CD14-positive monocyte (primary cell): ENCODE data around the gene CGNL1. TPM values are rescaled to one million over a fixed set of nuclear protein-coding genes. Genes with fewer than 3 reads are reported as not detected.

Source experiments
- DNase-seq, 3 donors: peaks; one replicate each; pipeline ENCODE4 v3.0.0-alpha.2; 2011 to 2022
- H2AFZ ChIP-seq: 2 replicates; pipeline ENCODE4 v1.6.0; 2012; ENCODE audit warnings: mild to moderate bottlenecking, low read depth, low read length, inconsistent platforms; ENCODE audit not compliant: insufficient read depth, poor library complexity, severe bottlenecking
- H3K27ac ChIP-seq, 2 donors: 1 replicate in 1 of 2; 2 replicates in 1 of 2; pipeline ENCODE4 v1.5.1; 2012 to 2013; ENCODE audit warnings: low read length in 2 of 2, control low read depth in 1 of 2, inconsistent platforms in 1 of 2, low read depth in 1 of 2, mild to moderate bottlenecking in 1 of 2
- H3K27me3 ChIP-seq, 2 donors: one replicate each; pipeline versions ENCODE4 v1.6.0 to v1.6.1; 2011 to 2013; ENCODE audit warnings: low read length in 2 of 2; ENCODE audit not compliant: control insufficient read depth in 2 of 2, insufficient read depth in 2 of 2
- H3K36me3 ChIP-seq, 2 donors: replicated peaks in 1 of 2; 1 replicate in 1 of 2; 2 replicates in 1 of 2; pipeline versions ENCODE4 v1.5.1 to v1.6.1; 2012 to 2013; ENCODE audit warnings: low read length in 2 of 2, control low read depth in 1 of 2, inconsistent platforms in 1 of 2, mild to moderate bottlenecking in 1 of 2; ENCODE audit not compliant: insufficient read depth in 2 of 2, control insufficient read depth in 1 of 2
- H3K4me1 ChIP-seq, 2 donors: 1 replicate in 1 of 2; 2 replicates in 1 of 2; pipeline versions ENCODE4 v1.5.1 to v1.6.1; 2012 to 2013; ENCODE audit warnings: low read length in 2 of 2, control low read depth in 1 of 2, inconsistent platforms in 1 of 2, mild to moderate bottlenecking in 1 of 2, moderate library complexity in 1 of 2; ENCODE audit not compliant: insufficient read depth in 2 of 2, control insufficient read depth in 1 of 2
- H3K4me2 ChIP-seq: replicated peaks from 2 replicates; pipeline ENCODE3; 2012; ENCODE audit warnings: low read length, moderate library complexity, mild to moderate bottlenecking; ENCODE audit not compliant: poor library complexity, severe bottlenecking; ENCODE audit errors: extremely low read depth
- H3K4me3 ChIP-seq, 3 experiments: fragments of 200-600 bp in 1 of 3; sonication (generic) in 1 of 3; replicated peaks in 1 of 3; 1 replicate in 2 of 3; 2 replicates in 1 of 3; pipeline ENCODE4 v1.5.1; 2011 to 2013; ENCODE audit warnings: low read length in 3 of 3, mild to moderate bottlenecking in 3 of 3, control low read depth in 2 of 3, low read depth in 2 of 3, inconsistent platforms in 1 of 3, moderate library complexity in 1 of 3
- H3K79me2 ChIP-seq: 2 replicates; pipeline ENCODE4 v1.6.0; 2012; ENCODE audit warnings: mild to moderate bottlenecking, control low read depth, inconsistent platforms, low read length, moderate library complexity; ENCODE audit not compliant: insufficient read depth
- H3K9ac ChIP-seq: 2 replicates; pipeline ENCODE4 v1.6.0; 2017; ENCODE audit warnings: low read length, mild to moderate bottlenecking; ENCODE audit not compliant: insufficient read depth, poor library complexity, severe bottlenecking
- H3K9me3 ChIP-seq, 2 donors: replicated peaks in 1 of 2; 1 replicate in 1 of 2; 2 replicates in 1 of 2; pipeline versions ENCODE4 v1.5.1 to v1.6.1; 2012 to 2013; ENCODE audit warnings: low read length in 2 of 2, control low read depth in 1 of 2; ENCODE audit not compliant: control insufficient read depth in 1 of 2, insufficient read depth in 1 of 2
- H4K20me1 ChIP-seq: 2 replicates; pipeline ENCODE4 v1.6.0; 2012; ENCODE audit warnings: mild to moderate bottlenecking, low read length, control low read depth, moderate library complexity; ENCODE audit not compliant: insufficient read depth
- H3K27ac Mint-ChIP-seq, 7 donors: one replicate each; pipeline ENCODE4 v1.8.0; 2020; ENCODE audit warnings: mild to moderate bottlenecking in 7 of 7, mixed read lengths in 7 of 7, moderate library complexity in 6 of 7, inconsistent platforms in 2 of 7
- H3K27me3 Mint-ChIP-seq, 3 donors: one replicate each; pipeline ENCODE4 v1.8.0; 2021 to 2022; ENCODE audit warnings: low read depth in 3 of 3, mild to moderate bottlenecking in 3 of 3, mixed read lengths in 3 of 3, moderate library complexity in 3 of 3, inconsistent platforms in 1 of 3
- H3K36me3 Mint-ChIP-seq, 2 donors: one replicate each; pipeline ENCODE4 v1.8.0; 2020; ENCODE audit warnings: mixed read lengths in 2 of 2, inconsistent platforms in 1 of 2, mild to moderate bottlenecking in 1 of 2
- H3K4me1 Mint-ChIP-seq: one replicate; pipeline ENCODE4 v1.8.0; 2020; ENCODE audit warnings: mild to moderate bottlenecking, mixed read lengths
- H3K4me3 Mint-ChIP-seq, 2 donors: one replicate each; pipeline ENCODE4 v1.8.0; 2020; ENCODE audit warnings: mild to moderate bottlenecking in 2 of 2, mixed read lengths in 2 of 2, moderate library complexity in 1 of 2
- H3K9me3 Mint-ChIP-seq, 7 donors: one replicate each; pipeline ENCODE4 v1.8.0; 2020 to 2022; ENCODE audit warnings: mixed read lengths in 7 of 7, mild to moderate bottlenecking in 6 of 7, moderate library complexity in 6 of 7, inconsistent platforms in 2 of 7
- CTCF ChIP-seq: fragments of 200-600 bp; IDR thresholded peaks from one replicate; pipeline ENCODE4 v1.8.0; 2022; ENCODE audit warnings: antibody characterized with exemption, mild to moderate bottlenecking
- WGBS: methylation state at CpG from one replicate; pipeline ENCODE4 v1.1.5; 2013; ENCODE audit warnings: missing lambda C conversion rate; ENCODE audit not compliant: insufficient coverage; 5-methylcytosine and 5-hydroxymethylcytosine counted together
- intact Hi-C, 2 donors: fragments of 100-400 bp; cut with micrococcal nuclease; formaldehyde crosslinking; loops; one replicate each; pipeline versions ENCODE4 v1.15.0 to v1.15.1; 2023
- polyA plus RNA-seq, 3 donors: library from polyadenylated mRNA; depleted of rRNA in 1 of 3; unstranded in 2 of 3; stranded (reverse) in 1 of 3; fragments of 300-500 nt in 2 of 3; fragments of >200 nt in 1 of 3; fragmentation: Illumina TruSeq in 2 of 3; gene quantifications; 1 replicate in 2 of 3; 2 replicates in 1 of 3; pipeline ENCODE4 v1.2.3, GENCODE V29; 2012 to 2021

Gene CGNL1
- polyA plus RNA-seq, 3 donors: not detected

DNA sequence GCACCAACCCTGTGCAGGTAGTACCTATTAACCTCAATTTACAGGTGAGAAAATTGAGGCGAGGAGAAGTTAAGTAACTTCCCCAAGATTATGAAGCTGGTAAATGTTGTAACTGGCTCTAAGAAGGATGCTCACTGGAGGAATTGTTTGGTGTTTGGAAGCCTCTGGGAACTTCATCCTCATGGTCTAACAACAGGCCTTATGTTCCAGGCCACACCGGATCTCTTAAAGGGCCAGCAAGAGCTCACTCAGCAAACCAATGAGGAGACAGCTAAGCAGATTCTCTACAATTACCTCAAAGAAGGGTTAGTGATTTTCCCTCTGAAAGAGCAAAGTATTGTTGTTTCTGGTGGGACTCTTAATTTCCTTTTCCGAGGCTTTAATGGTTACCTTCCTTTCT lies 63.9 kb downstream of the CGNL1 start:
- no CpG with 5 or more reads among the region's 3 CpGs for WGBS
- Histone ChIP-seq H3K27me3 (no peaks in the 10 kb centered on the region), H2AFZ (no peak overlapping the region), H3K36me3 (no peaks in the 10 kb centered on the region), H3K9me3 (no peaks in the 10 kb centered on the region), H3K4me2 (no peak overlapping the region), H3K9ac (no peak overlapping the region), H3K27ac (no peak overlapping the region), H3K4me1 (peaks cover 3 to 5% of the 10 kb centered on the region in 2 donors), H4K20me1 (no peaks in the 10 kb centered on the region), H3K4me3 (no peak overlapping the region), H3K79me2 (no peaks in the 10 kb centered on the region)
- intact Hi-C loops: no loop called here
- TF ChIP-seq CTCF: no peak
- no peak overlapping the region for H3K27ac Mint-ChIP-seq
- DNase-seq: no peak
- peaks cover 10% of the 10 kb centered on the region for H3K4me1 Mint-ChIP-seq
- H3K36me3 Mint-ChIP-seq: no peaks in the 10 kb centered on the region
- no peaks in the 10 kb centered on the region for H3K9me3 Mint-ChIP-seq
- H3K27me3 Mint-ChIP-seq: peaks cover 0 to 3% (median 1%) of the 10 kb centered on the region in 3 donors
- no peak overlapping the region for H3K4me3 Mint-ChIP-seq

DNA sequence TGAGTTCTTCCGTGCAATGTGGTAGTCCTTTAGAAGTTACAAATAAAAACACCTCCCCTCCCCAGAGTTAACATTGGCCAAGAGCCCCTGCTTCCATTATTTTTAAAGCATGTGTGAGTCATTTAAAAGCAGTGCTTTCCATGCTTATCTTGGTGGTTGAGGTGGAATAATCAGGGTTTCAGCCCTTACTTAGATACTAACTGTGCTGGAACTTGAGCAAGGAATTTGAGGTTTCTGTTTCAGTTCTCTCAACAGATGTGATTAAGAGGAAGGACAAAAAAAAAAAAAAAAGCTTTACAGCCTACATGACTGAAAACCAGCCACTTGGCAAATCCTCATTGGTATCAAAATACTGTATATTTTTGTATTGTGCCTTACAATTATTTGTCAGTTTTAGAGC lies 64.5 kb downstream of the CGNL1 start:
- no CpG with 5 or more reads among the region's 1 CpG for WGBS
- DNase-seq: no peak
- H3K27me3 ChIP-seq: no peaks in the 10 kb centered on the region

More for the DNA sequence above, 64.5 kb downstream of the CGNL1 start:
- H3K36me3 Mint-ChIP-seq: no peaks in the 10 kb centered on the region
- no peaks in the 10 kb centered on the region for H4K20me1 ChIP-seq
- H3K9ac ChIP-seq: no peak overlapping the region
- peaks cover 3 to 5% of the 10 kb centered on the region in 2 donors for H3K4me1 ChIP-seq
- H3K79me2 ChIP-seq: no peaks in the 10 kb centered on the region
- H3K4me1 Mint-ChIP-seq: peaks cover 10% of the 10 kb centered on the region
- H2AFZ ChIP-seq: no peak overlapping the region
- H3K36me3 ChIP-seq: no peaks in the 10 kb centered on the region
- no peak for TF ChIP-seq CTCF
- no peak overlapping the region for H3K27ac Mint-ChIP-seq
- no peak overlapping the region for H3K27ac ChIP-seq
- intact Hi-C loops: no loop called here
- no peaks in the 10 kb centered on the region for H3K9me3 Mint-ChIP-seq
- H3K9me3 ChIP-seq: no peaks in the 10 kb centered on the region
- H3K4me2 ChIP-seq: no peak overlapping the region
- no peak overlapping the region for H3K4me3 Mint-ChIP-seq
- H3K27me3 Mint-ChIP-seq: peaks cover 0 to 3% (median 1%) of the 10 kb centered on the region in 3 donors
- no peak overlapping the region for H3K4me3 ChIP-seq
